Esophagus muscularis mucosa (tissue), 4 donors: Measurements from ENCODE around the gene CKAP5. TPM values are rescaled to one million over a fixed set of nuclear protein-coding genes. Genes with fewer than 3 reads are reported as not detected.

ENCODE experiments used
- DNase-seq: peaks from one replicate; pipeline ENCODE4 v3.0.0-alpha.2; 2017; ENCODE audit errors: extremely low spot score
- H3K27ac ChIP-seq, 4 donors: fragments of 200-600 bp; sonication (generic); replicated peaks in 1 of 4; 1 replicate in 3 of 4; 2 replicates in 1 of 4; pipeline ENCODE4 v1.5.1; 2016 to 2019; ENCODE audit warnings: mild to moderate bottlenecking in 1 of 4
- H3K27me3 ChIP-seq, 4 donors: fragments of 200-600 bp; sonication (generic); one replicate each; pipeline versions ENCODE4 v1.5.1 to v1.6.0; 2016 to 2019
- H3K36me3 ChIP-seq, 4 donors: fragments of 200-600 bp; sonication (generic); one replicate each; pipeline ENCODE4 v1.5.1; 2016 to 2019
- H3K4me1 ChIP-seq, 4 donors: fragments of 200-600 bp; sonication (generic); one replicate each; pipeline ENCODE4 v1.5.1; 2016 to 2019
- H3K4me3 ChIP-seq, 4 donors: fragments of 200-600 bp; sonication (generic); 1 replicate in 2 of 4; 2 replicates in 2 of 4; pipeline ENCODE4 v1.5.1; 2016 to 2019; ENCODE audit warnings: mild to moderate bottlenecking in 4 of 4, moderate library complexity in 1 of 4
- H3K9me3 ChIP-seq, 4 donors: fragments of 200-600 bp; sonication (generic); 1 replicate in 3 of 4; 2 replicates in 1 of 4; pipeline ENCODE4 v1.5.1; 2016 to 2019
- EP300 ChIP-seq: sonication (generic); formaldehyde crosslinking; IDR thresholded peaks from one replicate; pipeline ENCODE4 v1.6.1; 2017; ENCODE audit warnings: antibody characterized with exemption
- POLR2A ChIP-seq: fragments of 450-650 bp; IDR thresholded peaks from one replicate; pipeline ENCODE4 v1.6.1; 2017; ENCODE audit warnings: antibody characterized with exemption, moderate library complexity, mild to moderate bottlenecking, low read depth
- POLR2AphosphoS5 ChIP-seq, 2 donors: sonication (generic); formaldehyde crosslinking; IDR thresholded peaks; one replicate each; pipeline ENCODE4 v1.6.1; 2017; ENCODE audit warnings: antibody characterized with exemption in 2 of 2
- WGBS: methylation state at CpG from one replicate; pipeline ENCODE4 v1.1.5; 2018; 5-methylcytosine and 5-hydroxymethylcytosine counted together
- intact Hi-C: fragments of 100-400 bp; cut with DNase I; formaldehyde crosslinking; loops from one replicate; pipeline ENCODE4 v1.15.1; 2023
- total RNA-seq, 4 donors: library from RNA; depleted of rRNA; stranded (reverse); fragments of >200 nt; gene quantifications; one replicate each; pipeline versions ENCODE4 v1.1.0 to v1.2.1, GENCODE V29; 2016
- TF ChIP-seq, protein P1 (sequence below), 3 experiments: fragments of 200-600 bp in 2 of 3; fragments of 450-650 bp in 1 of 3; sonication (generic) in 2 of 3; IDR thresholded peaks; one replicate each; pipeline ENCODE4 v1.5.1; 2017 to 2019; ENCODE audit warnings: antibody characterized with exemption in 3 of 3, mild to moderate bottlenecking in 2 of 3, moderate library complexity in 1 of 3

CKAP5 gene
- total RNA-seq, 4 donors from 2014 or later: 32.4 to 49.2 (median 40.0) TPM

DNA sequence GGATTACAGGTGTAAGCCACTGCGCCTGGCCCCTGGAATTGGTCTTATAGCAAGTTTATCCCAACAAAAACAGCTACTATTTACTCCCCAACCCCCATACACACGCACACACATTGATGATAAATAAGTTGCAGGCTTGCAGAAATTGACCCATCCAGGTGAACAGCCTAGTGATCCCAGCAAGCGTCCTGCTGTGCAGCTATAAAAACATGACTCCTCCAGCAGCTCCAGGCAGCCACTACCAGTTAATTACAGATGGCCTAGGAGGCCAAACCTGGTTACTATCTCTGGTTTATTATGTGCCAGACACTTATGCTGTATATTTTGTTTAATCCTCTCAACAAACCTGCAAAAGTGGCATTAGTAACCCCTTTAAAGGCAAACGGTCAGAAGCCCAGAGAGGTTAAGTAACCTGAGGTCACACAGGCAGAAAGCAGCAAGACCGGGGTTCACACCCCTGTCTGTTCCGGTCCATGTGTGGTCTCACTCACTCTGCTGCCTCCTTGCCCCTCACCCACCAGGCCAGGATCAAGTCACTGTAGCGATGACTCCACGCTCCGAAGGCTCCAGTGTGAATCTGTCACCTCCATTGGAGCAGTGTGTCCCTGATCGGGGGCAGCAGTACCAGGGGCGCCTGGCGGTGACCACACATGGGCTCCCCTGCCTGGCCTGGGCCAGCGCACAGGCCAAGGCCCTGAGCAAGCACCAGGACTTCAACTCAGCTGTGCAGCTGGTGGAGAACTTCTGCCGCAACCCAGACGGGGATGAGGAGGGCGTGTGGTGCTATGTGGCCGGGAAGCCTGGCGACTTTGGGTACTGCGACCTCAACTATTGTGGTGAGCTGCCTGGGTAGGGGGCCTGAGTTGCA is 120.5 kb downstream of the CKAP5 start:
- no peak for DNase-seq
- intact Hi-C loops: no loop called here
- WGBS: 87% methylated on average over 10 of the region's 19 CpGs
- Histone ChIP-seq H3K27me3 (no peaks in the 10 kb centered on the region), H3K4me3 (no peak overlapping the region), H3K9me3 (no peaks in the 10 kb centered on the region), H3K27ac (no peak overlapping the region), H3K4me1 (no peaks in the 10 kb centered on the region), H3K36me3 (no peaks in the 10 kb centered on the region)
- TF ChIP-seq EP300: no peak
- TF ChIP-seq, protein P1, sequence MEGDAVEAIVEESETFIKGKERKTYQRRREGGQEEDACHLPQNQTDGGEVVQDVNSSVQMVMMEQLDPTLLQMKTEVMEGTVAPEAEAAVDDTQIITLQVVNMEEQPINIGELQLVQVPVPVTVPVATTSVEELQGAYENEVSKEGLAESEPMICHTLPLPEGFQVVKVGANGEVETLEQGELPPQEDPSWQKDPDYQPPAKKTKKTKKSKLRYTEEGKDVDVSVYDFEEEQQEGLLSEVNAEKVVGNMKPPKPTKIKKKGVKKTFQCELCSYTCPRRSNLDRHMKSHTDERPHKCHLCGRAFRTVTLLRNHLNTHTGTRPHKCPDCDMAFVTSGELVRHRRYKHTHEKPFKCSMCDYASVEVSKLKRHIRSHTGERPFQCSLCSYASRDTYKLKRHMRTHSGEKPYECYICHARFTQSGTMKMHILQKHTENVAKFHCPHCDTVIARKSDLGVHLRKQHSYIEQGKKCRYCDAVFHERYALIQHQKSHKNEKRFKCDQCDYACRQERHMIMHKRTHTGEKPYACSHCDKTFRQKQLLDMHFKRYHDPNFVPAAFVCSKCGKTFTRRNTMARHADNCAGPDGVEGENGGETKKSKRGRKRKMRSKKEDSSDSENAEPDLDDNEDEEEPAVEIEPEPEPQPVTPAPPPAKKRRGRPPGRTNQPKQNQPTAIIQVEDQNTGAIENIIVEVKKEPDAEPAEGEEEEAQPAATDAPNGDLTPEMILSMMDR (IDR thresholded peaks at IDR 0.05): no peak
- TF ChIP-seq POLR2AphosphoS5 (IDR thresholded peaks at IDR 0.05): no peak
- TF ChIP-seq POLR2A: no peak

DNA sequence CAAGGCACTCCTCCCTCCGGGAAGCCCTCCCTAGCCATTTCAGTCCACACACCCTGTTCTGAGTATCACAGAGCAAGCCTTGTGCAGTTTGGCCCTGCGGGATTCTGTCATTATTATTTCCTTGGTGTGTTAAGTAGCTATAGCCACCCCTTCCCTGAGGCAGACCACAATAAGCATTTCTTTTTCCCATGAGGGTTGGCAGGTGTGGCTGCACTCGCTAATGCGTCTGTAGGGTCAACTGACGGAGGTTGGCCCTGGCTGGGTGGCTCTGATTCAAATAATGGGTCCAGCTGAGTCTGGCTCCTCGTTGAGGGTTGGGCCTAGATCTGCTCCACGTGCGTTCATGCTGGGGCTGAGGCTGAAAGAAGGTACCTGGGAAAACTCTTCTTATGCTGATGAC is 122.0 kb downstream of the CKAP5 start:
- no peak for DNase-seq
- no peaks in the 10 kb centered on the region for H3K36me3 ChIP-seq
- TF ChIP-seq POLR2AphosphoS5 (IDR thresholded peaks at IDR 0.05): no peak
- no peak for TF ChIP-seq EP300
- TF ChIP-seq POLR2A: no peak
- H3K4me3 ChIP-seq: no peak overlapping the region
- H3K9me3 ChIP-seq: no peaks in the 10 kb centered on the region
- 69% methylated on average over 8 of the region's 8 CpGs for WGBS
- intact Hi-C loops: no loop called here
- H3K4me1 ChIP-seq: no peaks in the 10 kb centered on the region
- H3K27me3 ChIP-seq: no peaks in the 10 kb centered on the region
- H3K27ac ChIP-seq: no peak overlapping the region

DNA sequence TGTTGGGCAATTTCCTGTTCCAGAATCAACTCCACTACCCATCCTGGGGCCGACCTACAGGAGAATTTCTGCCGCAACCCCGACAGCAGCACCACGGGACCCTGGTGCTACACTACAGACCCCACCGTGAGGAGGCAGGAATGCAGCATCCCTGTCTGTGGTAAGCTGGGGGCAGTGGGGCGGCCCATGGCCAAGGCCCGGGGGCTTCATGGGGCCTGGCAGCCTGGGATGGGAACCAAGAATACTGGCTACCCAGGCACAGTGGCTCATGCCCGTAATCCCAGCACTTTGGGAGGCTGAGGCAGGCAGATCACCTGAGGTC is 122.8 kb downstream of the CKAP5 start:
- 79% methylated on average over 5 of the region's 8 CpGs for WGBS
- intact Hi-C loops: no loop called here
- TF ChIP-seq EP300 (no peak), POLR2A (no peak), POLR2AphosphoS5 (IDR thresholded peaks at IDR 0.05) (no peak)
- TF ChIP-seq, protein P1 (IDR thresholded peaks at IDR 0.05): no peak
- Histone ChIP-seq H3K36me3 (no peaks in the 10 kb centered on the region), H3K9me3 (no peaks in the 10 kb centered on the region), H3K4me1 (no peaks in the 10 kb centered on the region), H3K27ac (no peak overlapping the region), H3K27me3 (no peaks in the 10 kb centered on the region), H3K4me3 (no peak overlapping the region)
- DNase-seq: no peak

DNA sequence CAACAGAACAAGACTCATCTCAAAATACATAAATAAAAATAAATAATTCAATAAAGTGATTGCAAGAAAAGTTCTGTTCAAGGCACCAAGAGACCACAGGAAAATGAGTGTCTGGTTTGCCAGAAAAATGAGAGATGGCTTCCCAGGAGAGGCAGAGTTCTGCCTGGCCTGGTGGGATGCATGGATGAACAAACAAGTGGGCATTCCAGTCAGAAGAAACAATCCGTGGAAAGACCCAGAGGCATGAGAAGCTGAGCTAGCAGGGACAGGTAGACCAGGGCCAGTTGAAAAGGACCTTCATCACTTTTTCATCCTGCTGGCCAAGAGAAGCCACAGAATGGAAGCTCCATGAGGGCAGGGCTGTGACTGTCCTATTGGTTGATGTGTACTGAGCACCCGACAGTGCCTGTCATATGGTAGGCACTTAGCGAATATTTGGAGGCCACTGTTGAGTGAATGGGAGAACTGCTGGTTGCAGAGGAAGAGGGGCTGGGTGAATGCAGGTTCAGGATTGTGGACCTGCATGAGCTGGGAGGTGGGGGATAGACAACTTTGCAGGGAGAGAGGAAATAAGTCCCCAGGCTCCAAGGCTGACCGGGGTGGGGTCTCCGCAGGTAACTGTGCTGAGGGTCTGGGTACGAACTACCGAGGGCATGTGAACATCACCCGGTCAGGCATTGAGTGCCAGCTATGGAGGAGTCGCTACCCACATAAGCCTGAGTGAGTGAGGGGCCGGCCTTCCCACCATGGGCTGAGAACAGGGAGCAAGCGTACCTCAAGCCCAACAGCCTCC is 123.3 kb downstream of the CKAP5 start:
- 90% methylated on average over 11 of the region's 11 CpGs for WGBS

More for the DNA sequence above, 123.3 kb downstream of the CKAP5 start:
- Histone ChIP-seq H3K27ac (no peak overlapping the region), H3K36me3 (no peaks in the 10 kb centered on the region), H3K27me3 (no peaks in the 10 kb centered on the region), H3K9me3 (no peaks in the 10 kb centered on the region), H3K4me1 (no peaks in the 10 kb centered on the region), H3K4me3 (no peak overlapping the region)
- intact Hi-C loops: no loop called here
- DNase-seq: no peak
- no peak for TF ChIP-seq POLR2A
- TF ChIP-seq, protein P1 (IDR thresholded peaks at IDR 0.05): no peak
- TF ChIP-seq POLR2AphosphoS5 (IDR thresholded peaks at IDR 0.05): no peak
- TF ChIP-seq EP300: no peak
